Anterior cingulate cortex (tissue), 58 donors: ENCODE measurements around the gene SERINC2.

Experiments used
- DNase-seq, 58 donors: peaks; one replicate each; lab custom pipeline; 2025; lab: John Stamatoyannopoulos, UW

The SERINC2 gene

DNA sequence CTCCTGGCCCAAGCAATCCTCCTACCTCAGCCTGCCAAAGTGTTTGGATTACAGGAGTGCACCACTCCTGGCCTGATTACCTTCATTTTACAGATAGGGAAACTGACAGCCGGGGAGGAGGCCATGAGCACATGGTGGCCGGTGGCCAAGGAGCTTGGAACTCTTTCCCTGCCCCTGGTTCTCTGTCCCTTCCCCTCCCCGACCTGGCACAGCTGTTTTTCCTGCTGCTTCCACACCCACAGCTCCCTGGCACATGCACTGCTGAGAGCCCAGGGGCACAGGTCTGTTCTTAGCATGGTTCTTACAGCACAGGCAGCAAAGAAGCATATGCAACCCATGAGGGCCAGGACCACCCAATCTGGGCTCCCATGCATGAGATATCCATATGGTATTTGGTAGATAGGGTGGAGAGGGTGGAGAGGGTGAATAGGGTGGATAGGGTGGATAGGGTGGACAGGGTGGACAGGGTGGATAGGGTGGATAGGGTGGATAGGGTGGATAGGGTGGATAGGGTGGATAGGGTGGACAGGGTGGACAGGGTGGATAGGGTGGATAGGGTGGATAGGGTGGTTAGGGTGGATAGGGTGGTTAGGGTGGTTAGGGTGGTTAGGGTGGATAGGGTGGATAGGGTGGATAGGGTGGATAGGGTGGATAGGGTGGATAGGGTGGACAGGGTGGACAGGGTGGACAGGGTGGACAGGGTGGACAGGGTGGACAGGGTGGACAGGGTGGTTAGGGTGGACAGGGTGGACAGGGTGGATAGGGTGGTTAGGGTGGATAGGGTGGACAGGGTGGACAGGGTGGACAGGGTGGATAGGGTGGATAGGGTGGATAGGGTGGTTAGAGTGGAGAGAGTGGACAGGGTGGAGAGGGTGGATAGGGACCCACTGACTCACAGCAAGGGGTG, 18.6 kb downstream of the SERINC2 start:
- peak in 4 of 58 donors; percentile 13 to 39 (median 16) for DNase-seq

DNA sequence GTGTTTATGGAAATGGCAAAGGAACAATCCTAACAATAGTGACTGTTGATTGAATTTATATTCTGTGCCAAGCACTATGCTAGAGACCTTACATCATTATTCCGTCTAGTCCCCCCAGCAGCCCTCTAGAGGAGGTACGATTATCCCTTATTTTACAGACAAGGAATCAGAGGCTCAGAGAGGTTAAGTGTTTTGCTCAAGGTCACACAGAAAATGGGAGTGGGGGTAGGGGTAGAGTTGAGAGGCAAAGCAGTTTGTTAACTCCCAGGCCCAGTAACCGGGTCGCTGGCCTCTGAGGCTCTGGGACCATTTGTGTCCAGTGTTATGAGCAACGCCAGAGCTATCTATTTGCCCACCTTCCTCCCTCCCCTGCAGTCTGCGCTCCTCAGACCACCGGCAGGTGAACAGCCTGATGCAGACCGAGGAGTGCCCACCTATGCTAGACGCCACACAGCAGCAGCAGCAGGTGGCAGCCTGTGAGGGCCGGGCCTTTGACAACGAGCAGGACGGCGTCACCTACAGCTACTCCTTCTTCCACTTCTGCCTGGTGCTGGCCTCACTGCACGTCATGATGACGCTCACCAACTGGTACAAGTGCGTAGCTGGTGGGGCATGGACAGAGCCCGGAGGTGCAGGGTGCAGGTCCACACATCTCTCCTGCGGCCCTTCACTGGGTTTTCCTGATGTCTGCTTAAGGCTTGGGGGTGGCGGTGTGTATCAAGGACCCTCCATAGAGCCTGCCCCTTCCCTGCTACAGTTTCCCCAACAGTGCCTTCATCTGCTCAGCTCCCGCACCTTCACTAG, 19.8 kb downstream of the SERINC2 start:
- DNase-seq = no peak

- DNase-seq = no peak
These were observed 20.4 kb downstream of the SERINC2 start for GRCh38 chr1:31433396-31433930.

GRCh38 chr1:31434101-31434871, 21.3 kb downstream of the SERINC2 start:
- peak in 1 of 58 donors; percentile 10 for DNase-seq

DNA sequence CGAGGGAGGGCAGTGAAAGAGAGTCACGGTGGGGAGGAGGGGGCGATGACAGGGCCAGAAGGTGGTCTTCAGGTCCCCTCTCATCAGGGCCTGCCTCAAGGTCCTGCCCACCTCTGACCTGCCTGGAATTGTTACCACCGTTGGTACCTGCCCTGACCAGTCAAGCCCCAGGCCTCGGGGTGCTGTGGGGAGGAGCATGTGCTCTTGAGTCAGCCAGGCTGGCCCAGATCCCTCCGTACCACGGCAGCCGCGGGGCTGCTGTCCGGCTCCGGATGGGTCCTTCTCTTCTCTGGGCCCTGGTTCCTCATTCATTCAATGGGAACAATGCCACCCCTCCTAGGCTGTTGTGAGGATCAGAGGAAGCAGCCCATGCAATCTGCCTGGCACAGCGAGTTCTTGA, 22.0 kb downstream of the SERINC2 start:
- DNase-seq = no peak

GRCh38 chr1:31435471-31436409, 22.7 kb downstream of the SERINC2 start:
- no peak for DNase-seq

- DNase-seq = no peak
These were observed 23.8 kb downstream of the SERINC2 start for GRCh38 chr1:31436596-31437432.

DNA sequence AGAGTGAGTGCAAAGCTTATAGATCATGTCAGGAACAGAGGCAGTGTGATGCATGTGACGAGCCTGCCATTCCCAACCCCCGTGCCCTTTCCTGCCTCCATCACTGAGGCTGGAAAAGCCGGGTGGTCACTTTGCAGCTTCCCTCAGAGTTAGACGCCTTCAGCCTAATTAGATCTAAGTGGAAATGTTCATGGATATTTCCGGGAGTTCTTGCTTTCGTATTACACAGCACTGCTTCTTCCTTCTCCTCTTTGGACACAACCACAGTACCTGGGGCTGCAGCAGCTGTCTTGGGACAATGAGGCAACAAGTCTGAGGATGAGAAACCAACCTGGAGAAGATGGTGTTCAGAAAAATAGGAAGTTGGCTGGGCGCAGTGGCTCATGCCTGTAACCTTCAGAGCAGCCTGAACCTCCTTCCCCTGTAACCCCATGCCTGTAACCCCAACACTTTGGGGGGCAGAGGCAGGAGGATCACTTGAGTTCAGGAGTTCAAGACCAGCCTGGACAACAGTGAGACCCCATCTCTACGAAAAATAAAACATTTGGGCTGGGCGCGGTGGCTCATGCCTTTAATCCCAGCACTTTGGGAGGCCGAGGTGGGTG, 24.5 kb downstream of the SERINC2 start:
- DNase-seq = no peak

DNA sequence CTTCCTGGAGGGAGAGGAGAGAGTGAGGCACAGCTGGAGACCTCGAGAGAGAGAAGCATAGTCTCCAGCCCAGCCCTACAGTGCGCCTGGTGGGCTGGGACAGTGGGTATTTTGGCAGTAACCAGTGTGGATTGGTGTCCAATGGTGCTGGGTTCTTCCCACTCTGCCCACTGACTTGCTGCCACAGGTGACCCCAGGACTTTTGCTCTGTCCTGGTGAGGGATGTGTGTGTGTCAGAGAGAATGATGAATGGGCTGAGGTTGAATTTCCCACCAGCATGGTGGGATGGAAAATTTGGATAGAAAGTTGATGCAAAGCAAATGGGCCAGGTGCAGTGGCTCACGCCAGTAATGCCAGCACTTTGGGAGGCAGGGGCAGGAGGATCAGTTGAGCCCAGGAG, 26.3 kb downstream of the SERINC2 start:
- no peak for DNase-seq

DNA sequence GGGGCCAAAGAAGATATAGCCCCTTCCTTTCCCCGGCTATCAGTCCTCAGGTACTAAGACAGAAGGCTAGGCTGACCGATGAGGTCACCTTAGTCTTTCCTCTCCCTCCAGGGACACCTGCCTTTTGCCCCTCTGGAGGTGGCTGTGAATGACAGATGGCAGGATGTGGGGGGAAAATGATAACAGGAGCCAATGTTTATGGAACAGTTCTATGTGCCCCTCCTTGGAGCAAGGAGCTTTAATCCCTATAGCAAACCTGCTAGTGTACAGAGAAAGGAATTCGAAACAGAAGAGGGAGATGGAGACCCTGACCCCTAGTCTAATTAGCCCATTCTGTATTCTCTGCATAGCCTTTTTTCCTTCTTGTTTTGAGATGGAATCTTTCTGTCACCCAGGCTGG, 28.1 kb downstream of the SERINC2 start:
- no peak for DNase-seq

DNA sequence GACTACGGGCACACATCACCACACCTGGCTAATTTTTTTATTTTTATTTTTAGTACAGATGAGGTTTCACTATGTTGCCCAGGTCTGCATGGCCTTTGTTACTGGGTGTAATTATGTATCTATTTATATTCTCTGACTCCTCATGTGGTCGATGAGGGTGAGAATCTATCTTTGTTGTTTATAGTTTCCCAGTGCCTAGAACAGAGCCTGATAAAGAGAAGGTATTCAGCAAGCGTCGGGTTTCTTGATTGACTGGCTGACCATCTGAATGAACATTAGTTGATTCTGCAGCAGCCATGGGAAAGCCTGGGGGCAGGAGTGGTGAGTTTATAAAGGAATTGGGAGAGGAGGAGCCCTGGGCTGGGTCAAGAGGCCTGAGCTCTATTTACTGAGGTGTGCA, 28.5 kb downstream of the SERINC2 start:
- no peak for DNase-seq

DNA sequence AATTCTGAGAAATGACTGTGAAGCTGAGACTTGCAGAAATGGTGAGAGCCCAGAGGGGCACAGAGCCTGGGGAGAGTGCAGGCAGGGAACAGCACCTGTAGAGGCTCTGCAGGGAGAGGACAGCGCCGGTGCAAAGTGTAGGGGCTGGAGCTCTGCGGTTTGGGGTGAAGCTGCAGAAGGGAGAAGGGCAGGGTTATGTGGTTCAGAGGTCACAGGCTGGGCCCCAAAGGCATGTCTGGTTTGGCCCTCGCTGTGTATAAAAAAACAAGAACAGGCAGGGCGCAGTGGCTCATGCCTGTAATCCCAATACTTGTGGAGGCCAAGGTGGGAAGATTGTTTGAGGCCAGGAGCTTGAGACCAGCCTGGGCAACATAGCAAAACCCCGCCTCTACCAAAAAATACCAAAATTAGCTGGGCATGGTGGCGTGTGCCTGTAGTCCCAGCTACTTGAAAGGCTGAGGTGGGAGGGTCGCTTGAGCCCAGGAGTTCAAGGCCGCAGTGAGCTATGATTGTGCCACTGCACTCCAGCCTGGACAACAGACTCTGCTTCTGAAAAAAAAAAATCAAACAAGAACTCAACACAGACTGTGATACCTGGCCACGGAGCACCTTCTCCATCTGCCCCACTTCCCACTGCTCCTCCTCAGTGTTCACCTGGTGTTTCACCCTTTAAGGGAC, 29.1 kb downstream of the SERINC2 start:
- no peak for DNase-seq

GRCh38 chr1:31442648-31442994, 29.6 kb downstream of the SERINC2 start:
- no peak for DNase-seq

- no peak for DNase-seq
These were observed 30.7 kb downstream of the SERINC2 start for GRCh38 chr1:31443673-31444072.

DNA sequence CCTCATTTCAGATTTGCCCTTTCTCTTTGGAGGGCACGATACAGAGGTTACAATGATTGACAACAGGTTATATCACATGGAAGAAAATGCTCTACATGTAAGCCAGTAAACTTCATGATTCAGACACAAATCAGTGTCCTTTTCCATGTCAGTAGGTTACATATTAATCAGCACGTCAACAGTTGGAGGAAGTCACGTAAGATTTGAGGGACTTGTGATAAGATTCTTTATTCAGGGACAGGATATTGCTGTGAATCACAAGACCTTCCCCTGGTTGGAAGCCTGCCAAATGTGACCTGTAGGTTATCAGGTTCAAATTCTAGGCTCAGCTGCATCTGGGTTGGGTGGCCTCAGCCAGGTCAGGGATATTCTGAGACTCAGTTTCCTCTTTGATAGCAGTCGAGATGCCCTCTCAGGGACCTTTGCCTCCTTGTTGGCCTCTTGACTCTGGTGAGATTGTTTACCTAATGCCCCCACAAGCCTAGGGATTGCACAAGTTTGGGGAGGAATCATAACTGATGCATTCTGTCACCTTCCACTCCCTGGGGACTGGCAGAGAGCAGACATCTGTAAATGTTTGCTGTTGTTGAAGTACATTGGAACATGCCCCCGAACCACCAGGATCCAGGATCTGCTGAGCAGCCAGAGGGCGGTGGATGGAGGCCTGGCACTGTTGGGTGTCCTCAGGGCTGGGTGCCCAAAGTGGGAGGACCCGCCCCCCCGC, 31.9 kb downstream of the SERINC2 start:
- DNase-seq = no peak

GRCh38 chr1:31445951-31446350, 32.9 kb downstream of the SERINC2 start:
- DNase-seq = no peak

DNA sequence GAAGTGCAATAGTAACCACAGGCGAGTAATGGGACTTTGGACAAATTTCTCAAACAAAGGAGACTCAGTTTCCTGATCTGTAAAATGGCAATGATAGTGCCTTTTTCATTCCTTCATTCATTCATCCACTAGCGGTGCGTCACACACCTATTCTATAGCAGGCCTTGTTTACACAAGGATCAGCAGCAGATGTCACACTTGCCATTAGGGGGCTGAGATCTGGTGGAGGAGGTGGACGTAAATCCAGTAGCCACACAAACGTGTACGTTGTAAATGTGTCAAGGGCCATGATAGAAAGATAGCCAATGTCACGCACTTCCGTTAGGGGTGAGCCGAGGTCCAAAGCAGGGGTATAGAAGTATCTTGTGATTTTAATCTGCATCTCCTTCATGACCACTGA, 34.2 kb downstream of the SERINC2 start:
- no peak for DNase-seq
